Omental fat pad (tissue), 4 donors: ENCODE measurements around the gene MSANTD1. TPM values are rescaled to one million over a fixed set of nuclear protein-coding genes. Genes with fewer than 3 reads are reported as not detected.

ENCODE experiments used
- ATAC-seq: fragments of 150-250 bp; one replicate; pipeline ENCODE4 v1.9.1; 2016; ENCODE audit warnings: mild to moderate bottlenecking, moderate library complexity; ENCODE audit not compliant: low FRiP score
- DNase-seq: peaks from one replicate; pipeline ENCODE4 v3.0.0-alpha.2; 2019; ENCODE audit warnings: low spot score
- CTCF ChIP-seq, 3 donors: fragments of 450-650 bp; IDR thresholded peaks; one replicate each; pipeline ENCODE4 v1.5.1; 2016 to 2017; ENCODE audit warnings: antibody characterized with exemption in 3 of 3, mild to moderate bottlenecking in 3 of 3, moderate library complexity in 2 of 3
- total RNA-seq, 4 donors: library from RNA; depleted of rRNA; stranded (reverse); fragments of >200 nt; gene quantifications; one replicate each; pipeline ENCODE4 v1.1.0, GENCODE V29; 2016

MSANTD1 gene
- total RNA-seq, 4 donors from 2014 or later, result 0.31 to 1.1 (median 0.86) TPM

GRCh38 chr4:3221996-3222395 lies 27.0 kb upstream of the MSANTD1 start:
- no peak for ATAC-seq
- no peak for TF ChIP-seq CTCF (IDR thresholded peaks at IDR 0.05)

GRCh38 chr4:3223346-3223745 lies 25.6 kb upstream of the MSANTD1 start:
- ATAC-seq (no peak), DNase-seq (no peak)
- no peak for TF ChIP-seq CTCF (IDR thresholded peaks at IDR 0.05)

More at GRCh38 chr4:3221996-3222395, 27.0 kb upstream of the MSANTD1 start:
- no peak for DNase-seq

- TF ChIP-seq CTCF (IDR thresholded peaks at IDR 0.05), result no peak
- ATAC-seq (no peak), DNase-seq (no peak)
Measured at GRCh38 chr4:3223956-3224748, 24.8 kb upstream of the MSANTD1 start.

- DNase-seq (no peak), ATAC-seq (no peak)
- no peak for TF ChIP-seq CTCF (IDR thresholded peaks at IDR 0.05)
Measured at GRCh38 chr4:3225071-3225850, 23.7 kb upstream of the MSANTD1 start.

GRCh38 chr4:3225936-3226335 lies 23.0 kb upstream of the MSANTD1 start:
- ATAC-seq (no peak), DNase-seq (no peak)
- TF ChIP-seq CTCF (IDR thresholded peaks at IDR 0.05), result no peak

- DNase-seq, result no peak
- TF ChIP-seq CTCF (IDR thresholded peaks at IDR 0.05), result no peak
- ATAC-seq, result no peak
Measured at GRCh38 chr4:3226467-3226866, 22.5 kb upstream of the MSANTD1 start.
